Left ventricle myocardium inferior (tissue), 1 donor: Measurements from ENCODE around the gene TFAP2D. TPM values are rescaled to one million over a fixed set of nuclear protein-coding genes. Genes with fewer than 3 reads are reported as not detected.

Experiments used
- DNase-seq: peaks from one replicate; pipeline ENCODE4 v3.0.0-alpha.2; 2020
- H3K27ac ChIP-seq: fragments of 200-600 bp; replicated peaks from 2 replicates; pipeline ENCODE4 v1.8.0; 2021
- H3K27me3 ChIP-seq: fragments of 200-600 bp; 2 replicates; pipeline ENCODE4 v1.8.0; 2021; ENCODE audit warnings: low read depth
- H3K36me3 ChIP-seq: fragments of 200-600 bp; 2 replicates; pipeline ENCODE4 v1.8.0; 2021
- H3K4me1 ChIP-seq: fragments of 200-600 bp; 2 replicates; pipeline ENCODE4 v1.8.0; 2021
- H3K4me3 ChIP-seq: fragments of 200-600 bp; 2 replicates; pipeline ENCODE4 v1.8.0; 2021; ENCODE audit warnings: mild to moderate bottlenecking, moderate library complexity
- H3K9me3 ChIP-seq: fragments of 200-600 bp; replicated peaks from 2 replicates; pipeline ENCODE4 v1.8.0; 2021
- CTCF ChIP-seq: fragments of 200-600 bp; IDR thresholded peaks from 2 replicates; pipeline ENCODE4 v1.8.0; 2021; ENCODE audit warnings: antibody characterized with exemption, mild to moderate bottlenecking, borderline replicate concordance
- intact Hi-C: fragments of 100-400 bp; cut with micrococcal nuclease; formaldehyde crosslinking; loops from one replicate; pipeline ENCODE4 v1.11.0; 2022
- total RNA-seq: library from RNA; stranded (reverse); fragmentation: NEBNext Ultra II Directional; extraction: Animal tissue kit (Norgen Biotek cat#: 25700); gene quantifications from one replicate; pipeline ENCODE4 v1.2.1, GENCODE V29; 2021
- donor health status: DM: no; HTN: yes; CAD: no; lungs with severe emphysema.

Gene TFAP2D
- total RNA-seq, 1 donor from 2014 or later = not detected

- Histone ChIP-seq H3K9me3 (no peaks in the 10 kb centered on the region), H3K4me1 (no peaks in the 10 kb centered on the region), H3K36me3 (no peaks in the 10 kb centered on the region), H3K27me3 (peaks cover 93% of the 10 kb centered on the region), H3K27ac (no peak overlapping the region), H3K4me3 (no peak overlapping the region)
- intact Hi-C loops = no loop called here
- TF ChIP-seq CTCF = no peak
- DNase-seq = no peak
Observed at GRCh38 chr6:50720623-50721022, 7.3 kb downstream of the TFAP2D start.

GRCh38 chr6:50721978-50722377 lies 8.7 kb downstream of the TFAP2D start:
- Histone ChIP-seq H3K27ac (no peak overlapping the region), H3K4me1 (no peaks in the 10 kb centered on the region), H3K4me3 (no peak overlapping the region), H3K27me3 (peaks cover 90% of the 10 kb centered on the region), H3K9me3 (no peaks in the 10 kb centered on the region), H3K36me3 (no peaks in the 10 kb centered on the region)
- intact Hi-C loops = no loop called here
- TF ChIP-seq CTCF = no peak
- DNase-seq = no peak

- H3K4me3 ChIP-seq = no peak overlapping the region
- no peak for TF ChIP-seq CTCF
- no peaks in the 10 kb centered on the region for H3K4me1 ChIP-seq
- no peaks in the 10 kb centered on the region for H3K36me3 ChIP-seq
- H3K9me3 ChIP-seq = no peaks in the 10 kb centered on the region
- intact Hi-C loops = no loop called here
- H3K27me3 ChIP-seq = peaks cover 94% of the 10 kb centered on the region
- H3K27ac ChIP-seq = no peak overlapping the region
- DNase-seq = no peak
Observed at GRCh38 chr6:50722829-50723554, 9.7 kb downstream of the TFAP2D start.

- intact Hi-C loops = no loop called here
- H3K4me1 ChIP-seq = no peaks in the 10 kb centered on the region
- H3K36me3 ChIP-seq = no peaks in the 10 kb centered on the region
- no peak for TF ChIP-seq CTCF
- H3K9me3 ChIP-seq = no peaks in the 10 kb centered on the region
- DNase-seq = no peak
- no peak overlapping the region for H3K4me3 ChIP-seq
- peaks cover 79% of the 10 kb centered on the region for H3K27me3 ChIP-seq
- no peak overlapping the region for H3K27ac ChIP-seq
Observed at GRCh38 chr6:50724381-50725124, 11.2 kb downstream of the TFAP2D start.

- Histone ChIP-seq H3K4me3 (no peak overlapping the region), H3K4me1 (no peaks in the 10 kb centered on the region), H3K9me3 (no peaks in the 10 kb centered on the region), H3K27me3 (peaks cover 12% of the 10 kb centered on the region), H3K36me3 (no peaks in the 10 kb centered on the region), H3K27ac (no peak overlapping the region)
- TF ChIP-seq CTCF = no peak
- intact Hi-C loops = no loop called here
- DNase-seq = no peak
Observed at GRCh38 chr6:50734488-50734887, 21.2 kb downstream of the TFAP2D start.
